ENCODE data around the gene PCCB. TPM values are rescaled to one million over a fixed set of nuclear protein-coding genes. Genes with fewer than 3 reads are reported as not detected.

The PCCB gene
- total RNA-seq, 3 donors from 2014 or later (not counting 1 experiment from before 2014, with no cell fraction given), result 17.7 to 19.9 (median 17.8) TPM

DNA sequence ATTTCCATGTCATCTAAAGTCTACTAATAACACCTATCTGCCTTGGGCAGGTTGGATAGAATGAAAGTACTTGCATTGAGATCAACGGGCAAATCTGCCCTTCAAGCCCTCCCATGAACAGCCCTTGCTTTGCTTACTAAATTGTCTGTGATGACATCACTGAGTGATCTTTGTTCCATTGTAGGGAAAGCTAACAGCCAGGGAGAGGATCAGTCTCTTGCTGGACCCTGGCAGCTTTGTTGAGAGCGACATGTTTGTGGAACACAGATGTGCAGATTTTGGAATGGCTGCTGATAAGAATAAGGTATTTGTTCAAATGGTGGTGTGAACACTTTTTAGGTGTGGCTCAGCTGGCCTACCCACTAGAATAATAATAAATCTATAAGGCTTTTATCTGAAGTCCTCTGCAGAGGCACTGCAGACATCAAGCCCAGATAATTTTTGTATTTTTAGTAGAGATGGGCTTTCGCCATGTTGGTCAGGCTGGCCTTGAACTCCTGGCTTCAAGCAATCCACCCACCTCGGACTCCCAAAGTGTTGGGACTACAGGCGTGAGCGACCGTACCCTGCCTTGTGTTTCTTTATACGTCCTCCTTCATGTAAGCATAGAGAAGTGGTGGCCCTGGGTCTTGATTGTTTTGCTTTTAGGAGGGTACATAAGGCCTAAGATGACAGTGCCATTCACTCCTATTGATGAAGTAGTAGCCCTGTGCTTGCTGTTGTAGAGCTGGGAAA is 5.7 kb downstream of the PCCB start:
- no peaks in the 10 kb centered on the region for H3K27me3 ChIP-seq (ENCODE audit: control insufficient read depth, insufficient read depth, low read length)
- ATAC-seq (no peak), DNase-seq (no peak)
- no peak overlapping the region for H3K4me3 Mint-ChIP-seq
- H3K27ac Mint-ChIP-seq, result no peak overlapping the region
- H3K4me3 ChIP-seq (ENCODE audit: low read length), result no peak overlapping the region
- H3K27me3 Mint-ChIP-seq (ENCODE audit: low read depth in 2 of 2), result no peaks in the 10 kb centered on the region
- H3K36me3 ChIP-seq (ENCODE audit: control insufficient read depth, insufficient read depth, low read length), result peaks cover 30% of the 10 kb centered on the region
- peaks cover 19% of the 10 kb centered on the region for H3K36me3 Mint-ChIP-seq
- peaks cover 6% of the 10 kb centered on the region for H3K4me1 ChIP-seq (ENCODE audit: control insufficient read depth, insufficient read depth, low read length)
- H3K9me3 Mint-ChIP-seq, result no peaks in the 10 kb centered on the region
- peaks cover 9 to 19% of the 10 kb centered on the region in 2 donors for H3K4me1 Mint-ChIP-seq
- TF ChIP-seq, protein P1, sequence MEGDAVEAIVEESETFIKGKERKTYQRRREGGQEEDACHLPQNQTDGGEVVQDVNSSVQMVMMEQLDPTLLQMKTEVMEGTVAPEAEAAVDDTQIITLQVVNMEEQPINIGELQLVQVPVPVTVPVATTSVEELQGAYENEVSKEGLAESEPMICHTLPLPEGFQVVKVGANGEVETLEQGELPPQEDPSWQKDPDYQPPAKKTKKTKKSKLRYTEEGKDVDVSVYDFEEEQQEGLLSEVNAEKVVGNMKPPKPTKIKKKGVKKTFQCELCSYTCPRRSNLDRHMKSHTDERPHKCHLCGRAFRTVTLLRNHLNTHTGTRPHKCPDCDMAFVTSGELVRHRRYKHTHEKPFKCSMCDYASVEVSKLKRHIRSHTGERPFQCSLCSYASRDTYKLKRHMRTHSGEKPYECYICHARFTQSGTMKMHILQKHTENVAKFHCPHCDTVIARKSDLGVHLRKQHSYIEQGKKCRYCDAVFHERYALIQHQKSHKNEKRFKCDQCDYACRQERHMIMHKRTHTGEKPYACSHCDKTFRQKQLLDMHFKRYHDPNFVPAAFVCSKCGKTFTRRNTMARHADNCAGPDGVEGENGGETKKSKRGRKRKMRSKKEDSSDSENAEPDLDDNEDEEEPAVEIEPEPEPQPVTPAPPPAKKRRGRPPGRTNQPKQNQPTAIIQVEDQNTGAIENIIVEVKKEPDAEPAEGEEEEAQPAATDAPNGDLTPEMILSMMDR (IDR thresholded peaks at IDR 0.05), result no peak
- no peaks in the 10 kb centered on the region for H3K9me3 ChIP-seq (ENCODE audit: control insufficient read depth, insufficient read depth, low read length)
- intact Hi-C loops (cut with micrococcal nuclease), result no loop called here
- H3K27ac ChIP-seq (ENCODE audit: low read length), result no peak overlapping the region
- 97% methylated on average over 8 of the region's 8 CpGs for WGBS (ENCODE audit: insufficient coverage)

DNA sequence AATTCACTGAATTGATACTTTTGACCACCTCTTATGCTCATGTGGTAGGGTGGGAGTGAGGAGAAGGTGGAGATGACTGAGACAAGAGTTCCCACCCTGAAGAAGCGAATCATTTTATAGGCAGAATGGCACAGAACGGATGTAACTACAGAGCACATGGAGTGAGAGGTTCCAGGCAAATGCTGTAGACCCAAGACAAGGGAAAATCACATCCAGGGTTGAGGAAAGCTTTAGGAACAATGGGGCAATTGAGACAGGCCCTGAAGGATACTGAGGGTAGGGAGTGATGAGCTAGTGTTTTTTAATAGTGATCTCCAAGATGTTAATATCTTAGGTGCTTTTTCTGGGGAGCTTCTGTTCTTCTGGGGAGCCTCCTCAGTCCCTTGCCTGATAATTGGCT is 8.1 kb downstream of the PCCB start:
- H3K9me3 Mint-ChIP-seq, result no peaks in the 10 kb centered on the region
- intact Hi-C loops (cut with micrococcal nuclease), result no loop called here
- no peaks in the 10 kb centered on the region for H3K27me3 ChIP-seq (ENCODE audit: control insufficient read depth, insufficient read depth, low read length)

DNA sequence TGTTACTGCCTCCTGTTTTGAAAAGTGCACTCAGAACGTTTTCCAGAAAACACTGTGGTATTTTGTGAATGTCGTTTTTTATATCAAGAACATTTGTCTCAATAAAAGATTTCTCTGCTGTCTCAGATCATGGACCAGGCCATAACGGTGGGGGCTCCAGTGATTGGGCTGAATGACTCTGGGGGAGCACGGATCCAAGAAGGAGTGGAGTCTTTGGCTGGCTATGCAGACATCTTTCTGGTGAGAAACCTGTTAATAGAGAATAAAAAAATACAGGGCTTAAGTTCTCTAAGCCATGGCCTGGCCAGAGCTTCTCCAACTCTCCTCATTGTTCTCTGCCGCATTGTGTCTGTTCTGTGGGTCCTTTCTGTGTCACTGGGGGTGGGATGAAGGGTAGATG is 11.7 kb downstream of the PCCB start:
- no peak overlapping the region for H3K27ac Mint-ChIP-seq
- WGBS (ENCODE audit: insufficient coverage), result 92% methylated on average over 5 of the region's 5 CpGs
- H3K9me3 Mint-ChIP-seq, result no peaks in the 10 kb centered on the region
- TF ChIP-seq, protein P1 (IDR thresholded peaks at IDR 0.05), result no peak
- intact Hi-C loops (cut with micrococcal nuclease), result no loop called here
- no peak for ATAC-seq
- H3K36me3 Mint-ChIP-seq, result peaks cover 28% of the 10 kb centered on the region
- no peaks in the 10 kb centered on the region for H3K27me3 ChIP-seq (ENCODE audit: control insufficient read depth, insufficient read depth, low read length)
- no peak overlapping the region for H3K27ac ChIP-seq (ENCODE audit: low read length)
- DNase-seq, result no peak
- no peak overlapping the region for H3K4me3 Mint-ChIP-seq
- peaks cover 35% of the 10 kb centered on the region for H3K36me3 ChIP-seq (ENCODE audit: control insufficient read depth, insufficient read depth, low read length)
- no peaks in the 10 kb centered on the region for H3K9me3 ChIP-seq (ENCODE audit: control insufficient read depth, insufficient read depth, low read length)
- no peaks in the 10 kb centered on the region for H3K4me1 Mint-ChIP-seq
- no peak overlapping the region for H3K4me3 ChIP-seq (ENCODE audit: low read length)
- no peaks in the 10 kb centered on the region for H3K4me1 ChIP-seq (ENCODE audit: control insufficient read depth, insufficient read depth, low read length)
- no peaks in the 10 kb centered on the region for H3K27me3 Mint-ChIP-seq (ENCODE audit: low read depth in 2 of 2)

More for the DNA sequence above, 8.1 kb downstream of the PCCB start:
- Histone ChIP-seq H3K27ac (ENCODE audit: low read length) (no peak overlapping the region), H3K4me3 (ENCODE audit: low read length) (no peak overlapping the region), H3K4me1 (ENCODE audit: control insufficient read depth, insufficient read depth, low read length) (no peaks in the 10 kb centered on the region), H3K36me3 (ENCODE audit: control insufficient read depth, insufficient read depth, low read length) (peaks cover 40% of the 10 kb centered on the region), H3K9me3 (ENCODE audit: control insufficient read depth, insufficient read depth, low read length) (no peaks in the 10 kb centered on the region)
- Mint-ChIP-seq H3K27me3 (ENCODE audit: low read depth in 2 of 2) (no peaks in the 10 kb centered on the region), H3K27ac (no peak overlapping the region), H3K4me3 (no peak overlapping the region), H3K4me1 (peaks cover 0 to 7% of the 10 kb centered on the region in 2 donors), H3K36me3 (peaks cover 36% of the 10 kb centered on the region)
- WGBS (ENCODE audit: insufficient coverage), result 95% methylated on average over 2 of the region's 2 CpGs
- DNase-seq (no peak), ATAC-seq (no peak)
- TF ChIP-seq, protein P1 (IDR thresholded peaks at IDR 0.05), result no peak

DNA sequence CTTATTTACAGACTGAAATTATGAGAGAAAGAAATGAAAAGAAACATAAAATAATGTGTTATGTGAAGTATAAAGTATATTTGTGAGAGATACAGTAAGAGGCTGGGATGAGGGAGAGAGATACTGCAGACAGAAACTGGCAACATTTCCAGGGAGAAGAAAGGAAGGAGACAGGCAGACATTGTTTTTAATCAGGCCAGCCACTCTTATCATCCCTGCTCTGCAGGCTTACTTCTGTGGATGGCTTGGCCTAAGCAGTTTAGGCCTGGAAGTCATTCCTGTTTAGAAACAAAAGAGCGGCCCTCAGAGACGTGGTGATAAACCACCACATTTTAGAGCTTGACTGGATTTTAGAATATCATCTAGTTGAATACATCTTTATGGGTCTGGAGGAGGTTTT is 12.4 kb downstream of the PCCB start:
- TF ChIP-seq, protein P1 (IDR thresholded peaks at IDR 0.05), result no peak
- Mint-ChIP-seq H3K27ac (no peak overlapping the region), H3K27me3 (ENCODE audit: low read depth in 2 of 2) (no peaks in the 10 kb centered on the region), H3K4me3 (no peak overlapping the region), H3K36me3 (peaks cover 24% of the 10 kb centered on the region), H3K4me1 (no peaks in the 10 kb centered on the region), H3K9me3 (no peaks in the 10 kb centered on the region)
- H3K4me1 ChIP-seq (ENCODE audit: control insufficient read depth, insufficient read depth, low read length), result no peaks in the 10 kb centered on the region
- no peak for DNase-seq
- H3K9me3 ChIP-seq (ENCODE audit: control insufficient read depth, insufficient read depth, low read length), result no peaks in the 10 kb centered on the region
- no peak overlapping the region for H3K4me3 ChIP-seq (ENCODE audit: low read length)
- H3K36me3 ChIP-seq (ENCODE audit: control insufficient read depth, insufficient read depth, low read length), result peaks cover 31% of the 10 kb centered on the region
- no peak for ATAC-seq
- intact Hi-C loops (cut with micrococcal nuclease), result no loop called here
- no peaks in the 10 kb centered on the region for H3K27me3 ChIP-seq (ENCODE audit: control insufficient read depth, insufficient read depth, low read length)
- no peak overlapping the region for H3K27ac ChIP-seq (ENCODE audit: low read length)
- WGBS (ENCODE audit: insufficient coverage), result 100% methylated on average over 2 of the region's 2 CpGs
